ENCODE measurements around the gene MT1M. TPM values are rescaled to one million over a fixed set of nuclear protein-coding genes. Genes with fewer than 3 reads are reported as not detected.

MT1M gene
- total and polyA plus RNA-seq, 10 of the 15 experiments (the other 5 are each of a cell fraction or from before 2014, with no cell fraction given), result not detected

GRCh38 chr16:56643833-56644232 lies 11.4 kb downstream of the MT1M start:
- ChIA-PET SMC1A (ENCODE audit: uncharacterized antibody, unreplicated experiment) (interaction anchor here (1.1 to 2.2 kb wide), 6 partner anchors 20 to 168 kb away, joined by 3 to 13 read pairs (median 4); no protein-coding TSS in a partner anchor), RAD21 (ENCODE audit: unreplicated experiment) (interaction anchor here (0.6 to 1.7 kb wide), 5 partner anchors 10 to 67 kb away, joined by 3 to 6 read pairs (median 5); no protein-coding TSS in a partner anchor), POLR2A (interaction anchor here (0.5 kb wide), 1 partner anchor 84 kb away, joined by 3 read pairs; no protein-coding TSS in a partner anchor), CTCF (interaction anchor here (0.6 to 2.0 kb wide), 8 partner anchors 20 to 123 kb away, joined by 3 to 10 read pairs (median 3); no protein-coding TSS in a partner anchor)
- Histone ChIP-seq H3K27me3 (replicated peaks in 1 of 2; ENCODE audit: control insufficient read depth in 2 of 2, insufficient read depth in 2 of 2, low read length in 1 of 2) (peaks cover 9 to 25% of the 10 kb centered on the region in 2 experiments), H3K9me3 (replicated peaks; ENCODE audit: control insufficient read depth, insufficient read depth, low read length) (no peaks in the 10 kb centered on the region), H3K27ac (ENCODE audit: control insufficient read depth, insufficient read depth) (no peak overlapping the region), H3K4me3 (no peak overlapping the region), H3K4me1 (ENCODE audit: control insufficient read depth, insufficient read depth, low read length) (no peaks in the 10 kb centered on the region), H3K9ac (ENCODE audit: control insufficient read depth, insufficient read depth, low read length) (no peak overlapping the region), H4K20me1 (ENCODE audit: control insufficient read depth, insufficient read depth) (no peaks in the 10 kb centered on the region), H3K4me2 (ENCODE audit: control insufficient read depth, insufficient read depth) (no peak overlapping the region; the same call in 1 of the 2 replicates), H3K36me3 (ENCODE audit: control insufficient read depth in 2 of 2, insufficient read depth in 2 of 2, low read length in 1 of 2) (no peaks in the 10 kb centered on the region), H2AFZ (ENCODE audit: control insufficient read depth, low read depth, low read length) (no peak overlapping the region), H3K79me2 (ENCODE audit: control insufficient read depth, insufficient read depth, low read length) (no peaks in the 10 kb centered on the region)
- TF ChIP-seq ATF7 (IDR thresholded peaks at IDR 0.05; ENCODE audit: low read depth) (no peak), RAD21 (IDR thresholded peaks at IDR 0.05; ENCODE audit: insufficient read depth, low read depth, low read length) (no peak), EGR1 (IDR thresholded peaks at IDR 0.05; ENCODE audit: borderline replicate concordance in 1 of 2, low read depth in 2 of 2, low read length in 2 of 2) (no peak), TCF7 (IDR thresholded peaks at IDR 0.05; ENCODE audit: borderline replicate concordance) (no peak), RELB (IDR thresholded peaks at IDR 0.05; ENCODE audit: low read depth) (no peak), TCF12 (IDR thresholded peaks at IDR 0.05; ENCODE audit: low read depth, low read length) (no peak), TCF3 (IDR thresholded peaks at IDR 0.05; ENCODE audit: borderline replicate concordance, insufficient read depth, low read depth, low read length) (no peak), ZBTB11 (CRISPR knock-in tag; IDR thresholded peaks at IDR 0.05) (no peak), WRNIP1 (IDR thresholded peaks at IDR 0.05; ENCODE audit: borderline replicate concordance, low read depth, low read length) (no peak), POLR2AphosphoS2 (IDR thresholded peaks at IDR 0.05; ENCODE audit: low read depth, low read length) (no peak), NR2C2 (IDR thresholded peaks at IDR 0.05; ENCODE audit: borderline replicate concordance, control insufficient read depth, insufficient read length, low read depth) (no peak), ZNF274 (IDR thresholded peaks at IDR 0.05; ENCODE audit: insufficient read depth, insufficient read length) (no peak)
- TF ChIP-seq, protein P1, sequence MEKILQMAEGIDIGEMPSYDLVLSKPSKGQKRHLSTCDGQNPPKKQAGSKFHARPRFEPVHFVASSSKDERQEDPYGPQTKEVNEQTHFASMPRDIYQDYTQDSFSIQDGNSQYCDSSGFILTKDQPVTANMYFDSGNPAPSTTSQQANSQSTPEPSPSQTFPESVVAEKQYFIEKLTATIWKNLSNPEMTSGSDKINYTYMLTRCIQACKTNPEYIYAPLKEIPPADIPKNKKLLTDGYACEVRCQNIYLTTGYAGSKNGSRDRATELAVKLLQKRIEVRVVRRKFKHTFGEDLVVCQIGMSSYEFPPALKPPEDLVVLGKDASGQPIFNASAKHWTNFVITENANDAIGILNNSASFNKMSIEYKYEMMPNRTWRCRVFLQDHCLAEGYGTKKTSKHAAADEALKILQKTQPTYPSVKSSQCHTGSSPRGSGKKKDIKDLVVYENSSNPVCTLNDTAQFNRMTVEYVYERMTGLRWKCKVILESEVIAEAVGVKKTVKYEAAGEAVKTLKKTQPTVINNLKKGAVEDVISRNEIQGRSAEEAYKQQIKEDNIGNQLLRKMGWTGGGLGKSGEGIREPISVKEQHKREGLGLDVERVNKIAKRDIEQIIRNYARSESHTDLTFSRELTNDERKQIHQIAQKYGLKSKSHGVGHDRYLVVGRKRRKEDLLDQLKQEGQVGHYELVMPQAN (conservative IDR thresholded peaks at IDR 0.05), result no peak
- no TSS peak for BruUV-seq (replicated peaks)
- DNase-seq (ENCODE audit: low read depth, low spot score) (no peak), ATAC-seq (no peak), FAIRE-seq (no peak)
- intact Hi-C loops (cut with micrococcal nuclease; ENCODE audit: unreplicated experiment), result no loop called here
- WGBS (ENCODE audit: insufficient coverage, insufficient replicate concordance, low lambda C conversion rate, missing lambda C conversion rate), result 27% methylated on average over 5 of the region's 5 CpGs
- in situ Hi-C loops (cut with MboI), result no loop called here
